ENCODE measurements around the gene ITGB6.

- no peak for TF ChIP-seq CTCF (IDR thresholded peaks at IDR 0.05)
- TF ChIP-seq POLR2AphosphoS5 (IDR thresholded peaks at IDR 0.05) = no peak
Observed at GRCh38 chr2:160174322-160174721, 25.8 kb downstream of the ITGB6 start.
